IPS DF 4.7 (cell line): ENCODE results near the gene JMJD6.

Source experiments
- DNase-seq: peaks from one replicate; pipeline ENCODE4 v3.0.0-alpha.2; 2013; ENCODE audit warnings: low spot score; ENCODE audit errors: extremely low read depth

JMJD6 gene

GRCh38 chr17:76697702-76698465 lies 28.5 kb downstream of the JMJD6 start:
- no peak for DNase-seq

- DNase-seq, result no peak
These were observed 29.4 kb downstream of the JMJD6 start for GRCh38 chr17:76696763-76697701.

DNA sequence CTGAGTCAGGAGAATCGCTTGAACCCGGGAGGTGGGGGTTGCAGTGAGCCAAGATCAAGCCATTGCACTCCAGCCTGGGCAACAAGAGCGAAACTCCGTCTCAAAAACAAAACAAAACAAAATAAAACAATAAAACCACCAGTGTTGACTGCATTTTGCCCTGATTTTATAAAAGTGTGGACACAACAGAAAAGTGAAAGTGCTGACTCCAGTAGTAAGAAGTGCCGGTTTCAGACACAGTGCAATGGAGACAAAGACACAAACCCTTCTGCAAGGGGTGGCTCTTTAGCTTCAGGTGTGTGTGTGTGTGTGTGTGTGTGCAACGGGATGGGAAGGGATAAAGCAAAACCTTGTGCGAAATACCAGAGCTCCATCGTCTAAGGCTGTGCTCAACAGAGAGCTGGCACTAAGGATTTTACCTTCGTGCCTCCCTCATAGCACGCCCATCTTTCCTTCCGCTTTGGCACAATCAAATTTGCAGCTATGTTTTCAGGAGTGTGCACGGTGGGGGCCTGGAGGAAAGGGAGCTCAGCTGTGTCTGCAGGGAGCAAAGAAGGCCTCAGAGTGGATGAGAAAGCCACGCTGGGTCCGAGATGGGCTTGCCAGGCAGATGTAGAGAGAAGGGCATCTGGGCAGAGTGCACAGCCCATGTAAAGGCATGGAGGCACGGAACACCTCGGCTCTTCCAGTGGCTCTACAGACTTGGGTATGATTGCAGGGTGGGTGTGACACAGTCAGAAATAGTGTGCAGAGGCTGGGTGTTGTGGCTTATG lies 31.2 kb downstream of the JMJD6 start:
- no peak for DNase-seq

DNA sequence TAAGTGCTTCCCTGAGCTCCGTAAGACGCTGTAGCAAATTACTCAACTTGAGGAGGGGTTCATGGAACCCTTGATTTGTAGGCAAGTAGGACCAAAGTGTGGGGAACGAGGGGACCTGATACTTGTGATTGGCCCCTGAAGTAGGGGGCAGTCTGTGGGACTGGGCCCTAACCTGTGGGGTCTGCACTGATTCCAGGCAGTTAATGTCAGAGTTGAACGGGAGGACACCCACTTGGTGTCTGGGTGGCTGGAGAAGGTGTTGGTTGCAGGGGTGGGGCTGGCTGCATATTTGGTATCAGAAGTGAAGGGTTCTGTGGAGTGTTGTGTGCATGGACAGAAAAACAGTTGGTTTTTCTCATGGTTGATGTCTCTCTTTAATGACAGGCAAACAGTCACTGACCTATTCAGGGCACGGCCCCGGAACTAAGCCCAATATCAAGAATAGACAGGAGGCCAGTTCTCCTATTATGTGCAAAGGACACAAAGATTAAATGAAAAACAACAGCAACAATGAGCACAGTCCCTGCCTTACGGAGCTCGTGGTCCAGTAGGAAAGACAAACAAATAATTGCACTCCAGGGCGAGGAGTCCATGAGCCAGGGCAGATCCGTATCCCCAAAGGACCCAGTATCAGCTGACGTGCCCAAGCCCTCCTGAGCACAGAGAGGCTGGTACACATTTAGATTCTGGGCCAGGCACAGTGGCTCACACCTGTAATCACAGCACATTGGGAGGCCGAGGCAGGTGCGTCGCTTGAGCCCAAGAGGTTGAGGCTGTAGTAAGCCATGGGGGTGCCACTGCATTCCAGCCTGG lies 34.8 kb downstream of the JMJD6 start:
- no peak for DNase-seq

- no peak for DNase-seq
These were observed 35.7 kb downstream of the JMJD6 start for GRCh38 chr17:76690596-76691280.

- DNase-seq, result no peak
These were observed 36.5 kb downstream of the JMJD6 start for GRCh38 chr17:76689859-76690258.

GRCh38 chr17:76688165-76688622 lies 38.2 kb downstream of the JMJD6 start:
- no peak for DNase-seq

- DNase-seq, result no peak
These were observed 38.9 kb downstream of the JMJD6 start for GRCh38 chr17:76687298-76688164.

- DNase-seq, result no peak
These were observed 39.7 kb downstream of the JMJD6 start for GRCh38 chr17:76686538-76687297.

DNA sequence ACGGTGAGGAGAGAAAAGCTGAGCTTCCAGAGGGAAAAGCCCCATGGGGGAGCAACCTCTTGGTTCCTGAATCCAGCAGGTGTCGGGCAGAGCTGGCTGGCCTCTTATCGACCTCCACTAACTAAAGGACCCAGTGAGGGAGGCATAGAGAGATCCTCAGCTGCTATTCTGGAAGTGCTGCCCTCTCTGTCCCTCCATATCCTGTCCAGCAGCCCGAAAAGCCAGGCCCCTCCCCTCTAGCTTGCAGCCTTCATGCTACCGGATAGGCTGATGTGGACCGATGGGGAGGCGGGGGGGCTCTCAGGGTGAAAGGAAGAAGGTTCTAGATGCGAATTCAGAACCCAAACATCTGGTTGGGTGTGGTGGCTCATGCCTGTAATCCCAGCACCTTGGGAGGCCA lies 40.6 kb downstream of the JMJD6 start:
- no peak for DNase-seq

GRCh38 chr17:76685366-76685765 lies 41.0 kb downstream of the JMJD6 start:
- DNase-seq, result no peak

DNA sequence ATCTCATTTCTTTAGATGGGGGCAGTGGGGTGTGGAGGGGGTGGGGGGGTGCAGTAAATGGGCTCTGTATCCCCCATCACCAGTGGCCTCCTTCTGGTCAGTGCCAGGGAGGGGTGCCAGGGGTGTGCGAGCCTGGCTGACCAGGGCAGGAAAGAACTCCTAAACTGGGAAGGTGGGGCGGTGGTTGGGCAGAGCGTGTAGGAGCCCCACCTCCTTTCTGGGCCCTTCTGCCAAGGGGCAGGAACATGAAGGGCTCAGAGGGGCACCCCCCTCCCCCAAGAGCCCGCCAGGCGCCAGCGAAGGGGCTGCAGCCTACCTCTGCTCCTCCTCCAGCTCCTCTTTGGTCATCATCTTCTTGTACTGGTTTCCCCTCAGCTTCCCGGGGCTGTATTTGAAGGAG lies 41.6 kb downstream of the JMJD6 start:
- no peak for DNase-seq

- no peak for DNase-seq
These were observed 42.3 kb downstream of the JMJD6 start for GRCh38 chr17:76683921-76684745.

GRCh38 chr17:76683011-76683755 lies 43.2 kb downstream of the JMJD6 start:
- no peak for DNase-seq

DNA sequence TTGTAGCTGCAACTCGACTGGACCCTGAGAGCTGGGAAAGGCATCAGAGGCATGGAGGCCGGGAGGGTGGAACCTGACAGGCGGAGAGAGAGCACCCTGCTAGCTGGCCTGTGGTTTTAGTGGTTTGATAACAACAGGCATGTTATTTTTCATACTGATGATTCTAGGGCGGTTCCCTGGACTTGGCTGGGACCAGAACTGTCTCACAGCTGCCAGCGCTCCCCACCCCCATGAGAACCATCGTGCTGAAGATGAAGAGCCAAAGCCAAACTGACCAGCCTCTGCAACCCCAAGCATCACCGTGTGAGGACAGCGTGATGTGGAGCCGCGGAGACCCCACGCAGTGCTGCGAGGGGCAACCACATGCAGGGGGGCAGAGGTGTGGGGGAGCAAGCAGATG lies 44.1 kb downstream of the JMJD6 start:
- DNase-seq, result no peak

GRCh38 chr17:76681222-76682137 lies 44.9 kb downstream of the JMJD6 start:
- DNase-seq, result no peak
